ENCODE data around the gene TSSK2.

GRCh38 chr22:19098157-19098556, 33.0 kb upstream of the TSSK2 start:
- TF ChIP-seq CTCF (conservative IDR thresholded peaks at IDR 0.05; ENCODE audit: low read length): no peak
- TF ChIP-seq EZH2phosphoT487 (IDR thresholded peaks at IDR 0.05; ENCODE audit: borderline replicate concordance, low read depth, low read length): no peak
